ENCODE results near the gene RNF217. TPM values are rescaled to one million over a fixed set of nuclear protein-coding genes. Genes with fewer than 3 reads are reported as not detected.

The RNF217 gene
- total and polyA plus RNA-seq, 2 of the 8 experiments (the other 6 are each of a cell fraction or from before 2014, with no cell fraction given) = 2.0 to 8.9 TPM

- no peak overlapping the region for H4K91ac ChIP-seq (replicated peaks; ENCODE audit: insufficient read length, low read length)
- no peak overlapping the region for H2BK5ac ChIP-seq (ENCODE audit: low read depth, low read length)
- no peak for FAIRE-seq
- H3K4me2 ChIP-seq (ENCODE audit: insufficient read depth in 1 of 2, low read depth in 2 of 2, low read length in 2 of 2) = no peak overlapping the region
- no peaks in the 10 kb centered on the region for H3K79me2 ChIP-seq (ENCODE audit: control insufficient read depth in 1 of 2, insufficient read depth in 2 of 2, low read length in 2 of 2)
- no peak overlapping the region for H2AK5ac ChIP-seq (ENCODE audit: low read depth, low read length)
- no peak overlapping the region for H2AFZ ChIP-seq (ENCODE audit: low read length)
- H3K18ac ChIP-seq (ENCODE audit: extremely low read depth, low read length) = no peak overlapping the region
- H3K36me3 ChIP-seq (ENCODE audit: control insufficient read depth in 2 of 4, insufficient read depth in 4 of 4, low read length in 3 of 4) = no peaks in the 10 kb centered on the region
- H3K23me2 ChIP-seq (ENCODE audit: low read depth, low read length) = no peaks in the 10 kb centered on the region
- no peak overlapping the region for H3K14ac ChIP-seq (ENCODE audit: insufficient read length)
- H3K4me1 ChIP-seq (replicated peaks in 1 of 4; ENCODE audit: control insufficient read depth in 3 of 4, insufficient read depth in 4 of 4, low read length in 3 of 4) = no peaks in the 10 kb centered on the region
- H3K79me1 ChIP-seq (ENCODE audit: low read depth, low read length) = no peaks in the 10 kb centered on the region
- no peak overlapping the region for H2BK15ac ChIP-seq (ENCODE audit: low read length)
- H3K9me3 ChIP-seq (ENCODE audit: insufficient read depth in 2 of 2, low read depth in 1 of 2, low read length in 1 of 2) = no peaks in the 10 kb centered on the region
- no peak overlapping the region for H3K56ac ChIP-seq (replicated peaks; ENCODE audit: insufficient read length, low read depth, low read length)
- no peaks in the 10 kb centered on the region for H4K20me1 ChIP-seq (replicated peaks in 1 of 2; ENCODE audit: control insufficient read depth in 1 of 2, insufficient read depth in 2 of 2, low read length in 2 of 2)
- H2BK20ac ChIP-seq (ENCODE audit: low read length) = no peak overlapping the region
- no peak for TF ChIP-seq YY1 (IDR thresholded peaks at IDR 0.05; ENCODE audit: low read depth, low read length)
- H3K27ac ChIP-seq (ENCODE audit: low read depth, low read length) = no peak overlapping the region
- H3K23ac ChIP-seq (ENCODE audit: insufficient read length) = no peak overlapping the region
- POLR2A ChIA-PET (ENCODE audit: partially characterized antibody) = no interaction called here
- CTCF ChIA-PET (ENCODE audit: partially characterized antibody) = no interaction called here
- no peak overlapping the region for H4K5ac ChIP-seq (ENCODE audit: insufficient read length, low read depth, low read length)
- H3K4ac ChIP-seq (replicated peaks; ENCODE audit: insufficient read length, low read depth, low read length) = no peak overlapping the region
- DNase-seq (ENCODE audit: low read depth in 1 of 2, low spot score in 2 of 2) = no peak
- 87% methylated on average over 1 of the region's 1 CpG; no CpG with 5 or more reads in 1 of the 2 experiments for WGBS, 2 experiments (ENCODE audit: extremely low coverage in 1 of 2, insufficient coverage in 1 of 2, insufficient read length in 1 of 2, insufficient replicate concordance in 2 of 2, low coverage in 1 of 2, low lambda C conversion rate in 2 of 2, missing lambda C conversion rate in 1 of 2)
- H3K4me3 ChIP-seq (ENCODE audit: extremely low read depth in 1 of 4, insufficient read depth in 2 of 4, low read depth in 3 of 4, low read length in 4 of 4) = no peak overlapping the region
- H3K27me3 ChIP-seq (replicated peaks in 1 of 4; ENCODE audit: control insufficient read depth in 3 of 4, extremely low read depth in 1 of 4, insufficient read depth in 3 of 4, low read length in 3 of 4) = no peaks in the 10 kb centered on the region
- H2BK12ac ChIP-seq (ENCODE audit: low read depth, low read length) = no peak overlapping the region
- no peak overlapping the region for H2BK120ac ChIP-seq (replicated peaks; ENCODE audit: low read depth, low read length)
- H3K9ac ChIP-seq (replicated peaks in 1 of 4; ENCODE audit: extremely low read depth in 1 of 4, low read depth in 3 of 4, low read length in 3 of 4) = no peak overlapping the region
- H4K8ac ChIP-seq (ENCODE audit: extremely low read depth, insufficient read depth, low read length) = no peak overlapping the region
These were observed 18.6 kb upstream of the RNF217 start for GRCh38 chr6:124943658-124944057.

Data from H1 (cell line).